Gastroesophageal sphincter (tissue), 3 donors: Measurements from ENCODE around the gene EFR3B.

Experiments used
- CTCF ChIP-seq, 4 experiments: fragments of 200-600 bp in 2 of 4; fragments of 450-650 bp in 2 of 4; sonication (generic) in 1 of 4; IDR thresholded peaks; one replicate each; pipeline ENCODE4 v1.5.1; 2017 to 2019; ENCODE audit warnings: antibody characterized with exemption in 4 of 4, mild to moderate bottlenecking in 2 of 4, moderate library complexity in 2 of 4
- POLR2A ChIP-seq, 2 donors: fragments of 450-650 bp; IDR thresholded peaks; one replicate each; pipeline ENCODE4 v1.6.1; 2017; ENCODE audit warnings: antibody characterized with exemption in 2 of 2, mild to moderate bottlenecking in 2 of 2, moderate library complexity in 1 of 2
- POLR2AphosphoS5 ChIP-seq: sonication (generic); formaldehyde crosslinking; IDR thresholded peaks from one replicate; pipeline ENCODE4 v1.6.1; 2017; ENCODE audit warnings: antibody characterized with exemption

GRCh38 chr2:25105336-25106085 lies 63.6 kb downstream of the EFR3B start:
- TF ChIP-seq CTCF (IDR thresholded peaks at IDR 0.05) (no peak), POLR2AphosphoS5 (no peak), POLR2A (IDR thresholded peaks at IDR 0.05) (no peak)
